ENCODE measurements around the gene SLC39A11.

DNA sequence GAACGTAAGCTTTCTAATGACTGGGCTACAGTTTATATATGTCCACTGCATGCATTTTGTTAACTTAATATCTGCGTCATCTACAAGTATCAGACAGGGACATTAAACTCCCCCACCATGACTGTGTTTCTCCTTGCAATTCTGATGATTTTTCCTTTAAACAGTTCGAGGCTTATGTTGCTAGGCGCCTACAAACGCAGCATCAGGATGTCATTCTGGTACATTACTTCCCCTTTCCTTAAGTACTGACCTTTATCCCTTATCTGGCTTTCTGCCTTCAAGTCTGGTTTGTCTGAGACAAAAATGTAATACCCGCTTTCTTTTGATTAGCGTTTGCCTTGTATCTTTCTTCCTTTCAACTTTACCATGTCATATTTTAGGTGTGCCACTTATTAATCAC is 362.4 kb downstream of the SLC39A11 start:
- TF ChIP-seq, protein P1, sequence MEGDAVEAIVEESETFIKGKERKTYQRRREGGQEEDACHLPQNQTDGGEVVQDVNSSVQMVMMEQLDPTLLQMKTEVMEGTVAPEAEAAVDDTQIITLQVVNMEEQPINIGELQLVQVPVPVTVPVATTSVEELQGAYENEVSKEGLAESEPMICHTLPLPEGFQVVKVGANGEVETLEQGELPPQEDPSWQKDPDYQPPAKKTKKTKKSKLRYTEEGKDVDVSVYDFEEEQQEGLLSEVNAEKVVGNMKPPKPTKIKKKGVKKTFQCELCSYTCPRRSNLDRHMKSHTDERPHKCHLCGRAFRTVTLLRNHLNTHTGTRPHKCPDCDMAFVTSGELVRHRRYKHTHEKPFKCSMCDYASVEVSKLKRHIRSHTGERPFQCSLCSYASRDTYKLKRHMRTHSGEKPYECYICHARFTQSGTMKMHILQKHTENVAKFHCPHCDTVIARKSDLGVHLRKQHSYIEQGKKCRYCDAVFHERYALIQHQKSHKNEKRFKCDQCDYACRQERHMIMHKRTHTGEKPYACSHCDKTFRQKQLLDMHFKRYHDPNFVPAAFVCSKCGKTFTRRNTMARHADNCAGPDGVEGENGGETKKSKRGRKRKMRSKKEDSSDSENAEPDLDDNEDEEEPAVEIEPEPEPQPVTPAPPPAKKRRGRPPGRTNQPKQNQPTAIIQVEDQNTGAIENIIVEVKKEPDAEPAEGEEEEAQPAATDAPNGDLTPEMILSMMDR (IDR thresholded peaks at IDR 0.05), result no peak
- no peak for TF ChIP-seq POLR2AphosphoS5 (IDR thresholded peaks at IDR 0.05; ENCODE audit: low read depth, low read length)
- TF ChIP-seq, protein P2, sequence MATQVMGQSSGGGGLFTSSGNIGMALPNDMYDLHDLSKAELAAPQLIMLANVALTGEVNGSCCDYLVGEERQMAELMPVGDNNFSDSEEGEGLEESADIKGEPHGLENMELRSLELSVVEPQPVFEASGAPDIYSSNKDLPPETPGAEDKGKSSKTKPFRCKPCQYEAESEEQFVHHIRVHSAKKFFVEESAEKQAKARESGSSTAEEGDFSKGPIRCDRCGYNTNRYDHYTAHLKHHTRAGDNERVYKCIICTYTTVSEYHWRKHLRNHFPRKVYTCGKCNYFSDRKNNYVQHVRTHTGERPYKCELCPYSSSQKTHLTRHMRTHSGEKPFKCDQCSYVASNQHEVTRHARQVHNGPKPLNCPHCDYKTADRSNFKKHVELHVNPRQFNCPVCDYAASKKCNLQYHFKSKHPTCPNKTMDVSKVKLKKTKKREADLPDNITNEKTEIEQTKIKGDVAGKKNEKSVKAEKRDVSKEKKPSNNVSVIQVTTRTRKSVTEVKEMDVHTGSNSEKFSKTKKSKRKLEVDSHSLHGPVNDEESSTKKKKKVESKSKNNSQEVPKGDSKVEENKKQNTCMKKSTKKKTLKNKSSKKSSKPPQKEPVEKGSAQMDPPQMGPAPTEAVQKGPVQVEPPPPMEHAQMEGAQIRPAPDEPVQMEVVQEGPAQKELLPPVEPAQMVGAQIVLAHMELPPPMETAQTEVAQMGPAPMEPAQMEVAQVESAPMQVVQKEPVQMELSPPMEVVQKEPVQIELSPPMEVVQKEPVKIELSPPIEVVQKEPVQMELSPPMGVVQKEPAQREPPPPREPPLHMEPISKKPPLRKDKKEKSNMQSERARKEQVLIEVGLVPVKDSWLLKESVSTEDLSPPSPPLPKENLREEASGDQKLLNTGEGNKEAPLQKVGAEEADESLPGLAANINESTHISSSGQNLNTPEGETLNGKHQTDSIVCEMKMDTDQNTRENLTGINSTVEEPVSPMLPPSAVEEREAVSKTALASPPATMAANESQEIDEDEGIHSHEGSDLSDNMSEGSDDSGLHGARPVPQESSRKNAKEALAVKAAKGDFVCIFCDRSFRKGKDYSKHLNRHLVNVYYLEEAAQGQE (IDR thresholded peaks at IDR 0.05; ENCODE audit: insufficient read depth in 1 of 2, low read depth in 2 of 2, low read length in 1 of 2), result no peak
- TF ChIP-seq SIN3A (IDR thresholded peaks at IDR 0.05; ENCODE audit: borderline replicate concordance, insufficient read depth, low read depth, low read length), result no peak

Measured in Panc1 (cell line).